ENCODE results near the gene ARHGAP4. TPM values are rescaled to one million over a fixed set of nuclear protein-coding genes. Genes with fewer than 3 reads are reported as not detected.

The ARHGAP4 gene
- total and polyA plus RNA-seq, 10 of the 15 experiments (the other 5 are each of a cell fraction or from before 2014, with no cell fraction given), result 0.71 to 120 (median 44.3) TPM

DNA sequence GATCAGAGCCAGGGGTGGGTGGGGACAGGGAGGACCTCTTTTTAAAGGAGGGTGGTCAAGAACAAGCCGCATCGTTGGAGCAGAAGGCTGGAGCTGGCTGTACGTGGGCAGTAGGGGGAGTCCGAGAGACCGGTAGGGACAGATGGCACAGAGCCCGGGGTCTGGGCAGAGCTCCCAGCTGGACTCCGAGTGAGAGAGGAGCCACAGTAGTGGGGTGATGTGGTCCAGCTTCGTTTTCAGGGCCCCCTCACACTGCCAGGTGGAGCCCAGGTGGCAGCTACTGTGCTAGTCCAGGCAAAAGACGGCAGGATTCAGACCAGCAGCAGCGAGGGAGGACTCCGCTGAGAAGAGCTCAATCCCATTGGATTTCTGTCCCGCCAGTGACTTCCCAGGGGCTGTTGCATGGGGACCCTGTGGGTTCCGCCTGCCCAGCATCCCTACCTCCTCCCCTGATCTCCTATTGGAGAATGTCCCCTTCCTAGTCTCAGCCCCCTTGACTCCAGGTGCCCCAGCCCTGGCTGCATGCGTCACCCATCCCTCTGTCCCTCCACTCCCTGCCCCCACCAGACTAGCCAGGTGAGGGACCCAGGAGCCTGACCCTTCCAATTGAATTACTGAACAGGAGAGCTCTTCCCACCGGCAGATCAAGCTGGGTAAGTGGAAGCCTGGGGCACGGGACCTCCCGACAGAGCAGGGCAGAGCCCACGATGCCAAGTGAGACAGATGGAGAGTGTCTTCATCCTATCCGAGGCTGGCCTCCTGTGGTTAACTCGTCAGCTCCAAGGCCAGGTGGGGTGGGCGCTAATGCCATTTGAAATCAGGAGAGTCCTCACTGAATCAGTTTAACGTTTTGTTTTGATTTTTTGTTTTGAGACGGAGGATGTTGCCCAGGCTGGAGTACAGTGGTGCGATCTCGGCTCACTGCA is 2.9 kb downstream of the ARHGAP4 start:
- 76% methylated on average over 25 of the region's 25 CpGs for WGBS (ENCODE audit: insufficient coverage, insufficient replicate concordance, low lambda C conversion rate, missing lambda C conversion rate)
- intact Hi-C loops (cut with micrococcal nuclease; ENCODE audit: unreplicated experiment), result no loop called here
- peaks cover 0 to 3% of the 10 kb centered on the region in 2 experiments; a peak in 1 of 4 replicates for H3K36me3 ChIP-seq (ENCODE audit: control insufficient read depth in 2 of 2, insufficient read depth in 2 of 2, low read length in 1 of 2)
- peaks cover 37% of the 10 kb centered on the region for H3K79me2 ChIP-seq (ENCODE audit: control insufficient read depth, insufficient read depth, low read length)
- FAIRE-seq, result peak; percentile 23
- no peak overlapping the region for H2AFZ ChIP-seq (ENCODE audit: control insufficient read depth, low read depth, low read length)
- H3K4me2 ChIP-seq (ENCODE audit: control insufficient read depth, insufficient read depth), result peak overlapping the region; percentile 21
- SMC1A ChIA-PET (ENCODE audit: uncharacterized antibody, unreplicated experiment), result interaction anchor here (0.5 to 5.5 kb wide), 6 partner anchors 12 to 171 kb away, joined by 3 to 61 read pairs (median 4); partner anchors contain the start of gene NAA10
- H3K9me3 ChIP-seq (replicated peaks; ENCODE audit: control insufficient read depth, insufficient read depth, low read length), result no peaks in the 10 kb centered on the region; the same call in 2 of the 3 replicates
- H4K20me1 ChIP-seq (ENCODE audit: control insufficient read depth, insufficient read depth), result no peaks in the 10 kb centered on the region
- peaks cover 9% of the 10 kb centered on the region; the same call in 1 of the 2 replicates for H3K4me1 ChIP-seq (ENCODE audit: control insufficient read depth, insufficient read depth, low read length)
- H3K9ac ChIP-seq (ENCODE audit: control insufficient read depth, insufficient read depth, low read length), result no peak overlapping the region
- DNase-seq (ENCODE audit: low read depth, low spot score), result no peak
- BruUV-seq (replicated peaks), result no TSS peak
- H3K27ac ChIP-seq (ENCODE audit: control insufficient read depth, insufficient read depth), result no peak overlapping the region
- RAD21 ChIA-PET (ENCODE audit: unreplicated experiment), result interaction anchor here (0.8 to 6.2 kb wide), 7 partner anchors 14 to 95 kb away, joined by 3 to 59 read pairs (median 5); partner anchors contain the start of genes HCFC1 and RENBP
- H3K4me3 ChIP-seq, result peak overlapping the region; percentile 22; the same call in 1 of the 2 replicates
- POLR2A ChIA-PET, result interaction anchor here (0.6 to 1.7 kb wide), 6 partner anchors 12 to 534 kb away, joined by 3 to 6 read pairs (median 3); partner anchors contain the start of gene NAA10
- CTCF ChIA-PET, result interaction anchor here (0.6 to 8.7 kb wide), 18 partner anchors 10 to 169 kb away, joined by 3 to 172 read pairs (median 5); partner anchors contain the start of genes IDH3G, RENBP and SSR4
- in situ Hi-C loops (cut with MboI), result loop anchor here (10.0 kb wide), 1 partner anchor 62 kb away; no protein-coding TSS in a partner anchor
- 0 out of 4 replicates have a peak, but pooled peaks cover 0 to 1% of the 10 kb centered on the region in 2 experiments for H3K27me3 ChIP-seq (replicated peaks in 1 of 2; ENCODE audit: control insufficient read depth in 2 of 2, insufficient read depth in 2 of 2, low read length in 1 of 2)
- ATAC-seq, result peak; percentile 12; the same call in 2 of the 3 replicates
- TF ChIP-seq SIN3A (IDR thresholded peaks at IDR 0.05; ENCODE audit: low read depth, low read length) (no peak), NFXL1 (IDR thresholded peaks at IDR 0.05; ENCODE audit: borderline replicate concordance) (no peak), POLR2A (IDR thresholded peaks at IDR 0.05; ENCODE audit: low read depth, low read length) (0 out of 2 replicates have a peak, but pooled peaks have one; percentile 0), ZBED1 (IDR thresholded peaks at IDR 0.05; ENCODE audit: borderline replicate concordance) (no peak), TCF12 (IDR thresholded peaks at IDR 0.05; ENCODE audit: low read depth, low read length) (0 out of 2 replicates have a peak, but pooled peaks have one; percentile 11), FOXM1 (IDR thresholded peaks at IDR 0.05; ENCODE audit: low read depth, low read length) (no peak), SIX5 (IDR thresholded peaks at IDR 0.05; ENCODE audit: low read depth, low read length, severe bottlenecking) (no peak), RBBP5 (conservative IDR thresholded peaks at IDR 0.05) (no peak), WRNIP1 (IDR thresholded peaks at IDR 0.05; ENCODE audit: borderline replicate concordance, low read depth, low read length) (no peak), BHLHE40 (IDR thresholded peaks at IDR 0.05; ENCODE audit: borderline replicate concordance in 1 of 2, low read depth in 2 of 2, low read length in 1 of 2) (no peak), STAT1 (conservative IDR thresholded peaks at IDR 0.05) (no peak), CBFB (IDR thresholded peaks at IDR 0.05; ENCODE audit: low read depth) (no peak), KAT2A (conservative IDR thresholded peaks at IDR 0.05; ENCODE audit: control insufficient read depth, low read depth, low read length) (no peak), HCFC1 (IDR thresholded peaks at IDR 0.05; ENCODE audit: low read length) (no peak), RAD51 (IDR thresholded peaks at IDR 0.05) (no peak), CHD4 (IDR thresholded peaks at IDR 0.05) (no peak), RAD21 (IDR thresholded peaks at IDR 0.05; ENCODE audit: insufficient read depth, low read depth, low read length) (peak; percentile 23; the same call in 1 of the 2 replicates), IRF4 (IDR thresholded peaks at IDR 0.05; ENCODE audit: low read depth, low read length) (no peak), MYB (IDR thresholded peaks at IDR 0.05; ENCODE audit: borderline replicate concordance, low read depth, low read length) (no peak), YY1 (IDR thresholded peaks at IDR 0.05; ENCODE audit: low read depth, low read length) (no peak)
- TF ChIP-seq, protein P1, sequence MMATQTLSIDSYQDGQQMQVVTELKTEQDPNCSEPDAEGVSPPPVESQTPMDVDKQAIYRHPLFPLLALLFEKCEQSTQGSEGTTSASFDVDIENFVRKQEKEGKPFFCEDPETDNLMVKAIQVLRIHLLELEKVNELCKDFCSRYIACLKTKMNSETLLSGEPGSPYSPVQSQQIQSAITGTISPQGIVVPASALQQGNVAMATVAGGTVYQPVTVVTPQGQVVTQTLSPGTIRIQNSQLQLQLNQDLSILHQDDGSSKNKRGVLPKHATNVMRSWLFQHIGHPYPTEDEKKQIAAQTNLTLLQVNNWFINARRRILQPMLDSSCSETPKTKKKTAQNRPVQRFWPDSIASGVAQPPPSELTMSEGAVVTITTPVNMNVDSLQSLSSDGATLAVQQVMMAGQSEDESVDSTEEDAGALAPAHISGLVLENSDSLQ (IDR thresholded peaks at IDR 0.05), result no peak
- TF ChIP-seq, protein P2, sequence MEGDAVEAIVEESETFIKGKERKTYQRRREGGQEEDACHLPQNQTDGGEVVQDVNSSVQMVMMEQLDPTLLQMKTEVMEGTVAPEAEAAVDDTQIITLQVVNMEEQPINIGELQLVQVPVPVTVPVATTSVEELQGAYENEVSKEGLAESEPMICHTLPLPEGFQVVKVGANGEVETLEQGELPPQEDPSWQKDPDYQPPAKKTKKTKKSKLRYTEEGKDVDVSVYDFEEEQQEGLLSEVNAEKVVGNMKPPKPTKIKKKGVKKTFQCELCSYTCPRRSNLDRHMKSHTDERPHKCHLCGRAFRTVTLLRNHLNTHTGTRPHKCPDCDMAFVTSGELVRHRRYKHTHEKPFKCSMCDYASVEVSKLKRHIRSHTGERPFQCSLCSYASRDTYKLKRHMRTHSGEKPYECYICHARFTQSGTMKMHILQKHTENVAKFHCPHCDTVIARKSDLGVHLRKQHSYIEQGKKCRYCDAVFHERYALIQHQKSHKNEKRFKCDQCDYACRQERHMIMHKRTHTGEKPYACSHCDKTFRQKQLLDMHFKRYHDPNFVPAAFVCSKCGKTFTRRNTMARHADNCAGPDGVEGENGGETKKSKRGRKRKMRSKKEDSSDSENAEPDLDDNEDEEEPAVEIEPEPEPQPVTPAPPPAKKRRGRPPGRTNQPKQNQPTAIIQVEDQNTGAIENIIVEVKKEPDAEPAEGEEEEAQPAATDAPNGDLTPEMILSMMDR (IDR thresholded peaks at IDR 0.05 in 2 of 3, conservative IDR thresholded peaks at IDR 0.05 in 1 of 3; ENCODE audit: control insufficient read depth in 2 of 3, extremely low read depth in 1 of 3, insufficient read depth in 1 of 3, low read depth in 3 of 3, low read length in 3 of 3), result peak; percentile 33 to 69 (median 42); a peak in 5 of 6 replicates

Measured in GM12878 (cell line).